Astrocyte (in vitro differentiated cells and primary cell): ENCODE results near the gene KIF2A. TPM values are rescaled to one million over a fixed set of nuclear protein-coding genes. Genes with fewer than 3 reads are reported as not detected.

Source experiments
- DNase-seq: peaks from one replicate; pipeline ENCODE4 v3.0.0-alpha.2; 2010; ENCODE audit warnings: low read depth
- FAIRE-seq: peaks from 2 replicates; lab custom pipeline; 2011; peaks lifted over from hg19 to GRCh38; lab: Jason Lieb, UNC
- H2AFZ ChIP-seq: 2 replicates; pipeline ENCODE4 v1.6.0; 2012; ENCODE audit warnings: low read depth, low read length, inconsistent platforms
- H3K27ac ChIP-seq: 2 replicates; pipeline ENCODE4 v1.5.1; 2011; ENCODE audit warnings: low read depth, low read length, inconsistent platforms
- H3K27me3 ChIP-seq: 2 replicates; pipeline ENCODE4 v1.6.0; 2011; ENCODE audit warnings: low read length, inconsistent platforms; ENCODE audit not compliant: insufficient read depth
- H3K36me3 ChIP-seq: 2 replicates; pipeline ENCODE4 v1.5.1; 2011; ENCODE audit warnings: low read length, inconsistent platforms; ENCODE audit not compliant: insufficient read depth
- H3K4me1 ChIP-seq: 2 replicates; pipeline ENCODE4 v1.5.1; 2011; ENCODE audit warnings: low read length, inconsistent platforms; ENCODE audit not compliant: insufficient read depth
- H3K4me2 ChIP-seq: 2 replicates; pipeline ENCODE4 v1.6.0; 2012; ENCODE audit warnings: low read length, inconsistent platforms
- H3K4me3 ChIP-seq: 2 replicates; pipeline ENCODE4 v1.5.1; 2011; ENCODE audit warnings: low read depth, mild to moderate bottlenecking, low read length, inconsistent platforms; ENCODE audit not compliant: insufficient read depth
- H3K79me2 ChIP-seq: 2 replicates; pipeline ENCODE4 v1.6.0; 2012; ENCODE audit warnings: mild to moderate bottlenecking, low read length, inconsistent platforms; ENCODE audit not compliant: insufficient read depth
- H3K9ac ChIP-seq: 2 replicates; pipeline ENCODE4 v1.6.0; 2012; ENCODE audit warnings: mild to moderate bottlenecking, low read length, inconsistent platforms
- H3K9me3 ChIP-seq: 2 replicates; pipeline ENCODE4 v1.5.1; 2012; ENCODE audit warnings: low read depth, mild to moderate bottlenecking, low read length, inconsistent platforms; ENCODE audit not compliant: insufficient read depth
- H4K20me1 ChIP-seq: 2 replicates; pipeline ENCODE4 v1.6.0; 2012; ENCODE audit warnings: low read length, inconsistent platforms; ENCODE audit not compliant: insufficient read depth
- H3K27ac Mint-ChIP-seq: one replicate; pipeline ENCODE4 v1.8.0; 2021; ENCODE audit warnings: mild to moderate bottlenecking, mixed read lengths; ENCODE audit not compliant: unreplicated experiment
- H3K27me3 Mint-ChIP-seq: one replicate; pipeline ENCODE4 v1.8.0; 2021; ENCODE audit warnings: low read depth, mixed read lengths; ENCODE audit not compliant: unreplicated experiment
- H3K36me3 Mint-ChIP-seq: one replicate; pipeline ENCODE4 v1.8.0; 2021; ENCODE audit warnings: low read depth, mixed read lengths; ENCODE audit not compliant: unreplicated experiment
- H3K4me1 Mint-ChIP-seq: one replicate; pipeline ENCODE4 v1.8.0; 2021; ENCODE audit warnings: low read depth, mixed read lengths; ENCODE audit not compliant: unreplicated experiment
- H3K4me3 Mint-ChIP-seq: one replicate; pipeline ENCODE4 v1.8.0; 2021; ENCODE audit warnings: mild to moderate bottlenecking, moderate library complexity, mixed read lengths; ENCODE audit not compliant: unreplicated experiment
- H3K9me3 Mint-ChIP-seq: one replicate; pipeline ENCODE4 v1.8.0; 2021; ENCODE audit warnings: mild to moderate bottlenecking, mixed read lengths; ENCODE audit not compliant: unreplicated experiment
- CTCF ChIP-seq: IDR thresholded peaks from 2 replicates; pipeline ENCODE4 v1.5.1; 2011; ENCODE audit warnings: low read depth, mild to moderate bottlenecking, inconsistent platforms, low read length, moderate library complexity; ENCODE audit not compliant: insufficient read depth
- EZH2 ChIP-seq: IDR thresholded peaks from 2 replicates; pipeline ENCODE4 v1.6.1; 2012; ENCODE audit warnings: mild to moderate bottlenecking, low read length, inconsistent platforms; ENCODE audit not compliant: insufficient read depth
- total RNA-seq: library from RNA; stranded (reverse); gene quantifications from 2 replicates; pipeline ENCODE4 v1.2.1, GENCODE V29; 2021

KIF2A gene
- total RNA-seq, 1 donor from 2014 or later = 79.1 TPM

- no peak overlapping the region for H3K27ac ChIP-seq
- no peak overlapping the region for H3K4me3 ChIP-seq
- no peaks in the 10 kb centered on the region for H3K9me3 Mint-ChIP-seq
- H3K27me3 Mint-ChIP-seq = peaks cover 5% of the 10 kb centered on the region
- DNase-seq (no peak), FAIRE-seq (no peak)
- H3K36me3 Mint-ChIP-seq = no peaks in the 10 kb centered on the region
- H3K4me1 ChIP-seq = no peaks in the 10 kb centered on the region
- no peak overlapping the region for H3K9ac ChIP-seq
- no peak for TF ChIP-seq EZH2
- no peak for TF ChIP-seq CTCF
- H3K4me3 Mint-ChIP-seq = no peak overlapping the region
- H3K27me3 ChIP-seq = no peaks in the 10 kb centered on the region
- H4K20me1 ChIP-seq = no peaks in the 10 kb centered on the region
- no peaks in the 10 kb centered on the region for H3K79me2 ChIP-seq
- H3K9me3 ChIP-seq = no peaks in the 10 kb centered on the region
- peaks cover 7% of the 10 kb centered on the region for H3K4me1 Mint-ChIP-seq
- no peak overlapping the region for H3K4me2 ChIP-seq
- H2AFZ ChIP-seq = no peak overlapping the region
- H3K36me3 ChIP-seq = no peaks in the 10 kb centered on the region
- H3K27ac Mint-ChIP-seq = no peak overlapping the region
Measured at GRCh38 chr5:62299600-62299999, 6.4 kb upstream of the KIF2A start.

GRCh38 chr5:62305358-62305714 lies 670 bp upstream of the KIF2A start:
- TF ChIP-seq EZH2 = no peak
- TF ChIP-seq CTCF = no peak
- FAIRE-seq (no peak), DNase-seq (no peak)
- H3K4me3 Mint-ChIP-seq = peak overlapping the region; percentile 83
- no peaks in the 10 kb centered on the region for H3K9me3 Mint-ChIP-seq
- Histone ChIP-seq H3K27me3 (no peaks in the 10 kb centered on the region), H3K79me2 (peaks cover 40% of the 10 kb centered on the region), H2AFZ (peak overlapping the region; percentile 98), H3K36me3 (no peaks in the 10 kb centered on the region), H3K4me2 (peak overlapping the region; percentile 88), H4K20me1 (peaks cover 33% of the 10 kb centered on the region), H3K4me1 (no peaks in the 10 kb centered on the region), H3K9me3 (no peaks in the 10 kb centered on the region), H3K27ac (peak overlapping the region; percentile 66), H3K9ac (peak overlapping the region; percentile 91), H3K4me3 (peak overlapping the region; percentile 89)
- H3K36me3 Mint-ChIP-seq = no peaks in the 10 kb centered on the region
- H3K4me1 Mint-ChIP-seq = peaks cover 10% of the 10 kb centered on the region
- H3K27ac Mint-ChIP-seq = peak overlapping the region; percentile 62
- H3K27me3 Mint-ChIP-seq = no peaks in the 10 kb centered on the region

- H3K27ac Mint-ChIP-seq = no peak overlapping the region
- DNase-seq (peak; percentile 35), FAIRE-seq (no peak)
- no peaks in the 10 kb centered on the region for H3K9me3 Mint-ChIP-seq
- TF ChIP-seq CTCF (no peak), EZH2 (no peak)
- Histone ChIP-seq H3K27me3 (no peaks in the 10 kb centered on the region), H4K20me1 (peaks cover 44% of the 10 kb centered on the region), H3K27ac (peak overlapping the region; percentile 82), H3K9me3 (no peaks in the 10 kb centered on the region), H3K9ac (peak overlapping the region; percentile 91), H3K4me1 (no peaks in the 10 kb centered on the region), H3K36me3 (no peaks in the 10 kb centered on the region), H3K79me2 (peaks cover 51% of the 10 kb centered on the region), H3K4me2 (peak overlapping the region; percentile 94), H3K4me3 (peak overlapping the region; percentile 89), H2AFZ (peak overlapping the region; percentile 98)
- H3K4me1 Mint-ChIP-seq = peaks cover 20% of the 10 kb centered on the region
- no peaks in the 10 kb centered on the region for H3K27me3 Mint-ChIP-seq
- H3K4me3 Mint-ChIP-seq = peak overlapping the region; percentile 99
- H3K36me3 Mint-ChIP-seq = no peaks in the 10 kb centered on the region
Measured at GRCh38 chr5:62306323-62306895, 403 bp downstream of the KIF2A start.
